KMS-11 (cell line): Measurements from ENCODE around the gene COX18.
A peak's percentile ranks its signal among the peaks of the same experiment; 100 is the strongest.

Experiments
- H2AFZ ChIP-seq: fragments of 200-600 bp; sonication (generic); 2 replicates; pipeline ENCODE4 v1.6.1; 2016; ENCODE audit warnings: antibody characterized with exemption, mixed run types, low read depth
- H3K27ac ChIP-seq: fragments of 200-600 bp; sonication (generic); 2 replicates; pipeline ENCODE4 v1.6.1; 2016; ENCODE audit warnings: mild to moderate bottlenecking, mixed run types
- H3K27me3 ChIP-seq: fragments of 200-600 bp; sonication (generic); 2 replicates; pipeline ENCODE4 v1.6.1; 2017; ENCODE audit warnings: mild to moderate bottlenecking, low read depth, mixed run types, moderate library complexity; ENCODE audit not compliant: insufficient read depth
- H3K36me3 ChIP-seq: fragments of 200-600 bp; sonication (generic); 2 replicates; pipeline ENCODE4 v1.6.1; 2017; ENCODE audit warnings: mild to moderate bottlenecking, mixed run types; ENCODE audit not compliant: insufficient read depth
- H3K4me1 ChIP-seq: fragments of 200-600 bp; sonication (generic); 2 replicates; pipeline ENCODE4 v1.6.1; 2016; ENCODE audit warnings: mild to moderate bottlenecking, low read depth, mixed run types; ENCODE audit not compliant: poor library complexity, severe bottlenecking
- H3K4me2 ChIP-seq: fragments of 200-600 bp; sonication (generic); 2 replicates; pipeline ENCODE4 v1.7.0; 2016; ENCODE audit warnings: mild to moderate bottlenecking, mixed run types
- H3K4me3 ChIP-seq: fragments of 200-600 bp; sonication (generic); IDR thresholded peaks from 2 replicates; pipeline ENCODE4 v1.6.1; 2017; ENCODE audit warnings: low read depth, low read length, mixed read lengths; ENCODE audit not compliant: insufficient read depth
- H3K79me2 ChIP-seq: fragments of 200-600 bp; sonication (generic); 2 replicates; pipeline ENCODE4 v1.6.1; 2016; ENCODE audit warnings: low read depth, mixed run types; ENCODE audit not compliant: insufficient read depth
- H3K9ac ChIP-seq: fragments of 200-600 bp; sonication (generic); 2 replicates; pipeline ENCODE4 v1.6.1; 2016; ENCODE audit warnings: mild to moderate bottlenecking, mixed run types
- H4K20me1 ChIP-seq: fragments of 200-600 bp; sonication (generic); 2 replicates; pipeline ENCODE4 v1.6.1; 2016; ENCODE audit warnings: mild to moderate bottlenecking, mixed run types; ENCODE audit not compliant: insufficient read depth
- CTCF ChIP-seq: fragments of 200-600 bp; sonication (generic); conservative IDR thresholded peaks from 2 replicates; pipeline ENCODE4 v1.6.1; 2017; ENCODE audit warnings: low read depth, mild to moderate bottlenecking, antibody characterized with exemption, low read length, moderate library complexity, mixed read lengths

COX18 gene

GRCh38 chr4:73069338-73070073, at the start of gene COX18:
Gene COX18, minus strand, starts transcription at chr4:73069716. Its CDS starts 67 bp downstream, at chr4:73069649.
- peak within 1 kb of the TSS; percentile 59 for H2AFZ ChIP-seq
- H3K36me3 ChIP-seq, result no peaks in the 10 kb centered on the region
- peak within 1 kb of the TSS; percentile 98 for H3K4me2 ChIP-seq
- H3K9ac ChIP-seq, result peak within 1 kb of the TSS; percentile 96
- peak within 1 kb of the TSS; percentile 98 for H3K27ac ChIP-seq
- no peaks in the 10 kb centered on the region for H4K20me1 ChIP-seq
- no peaks in the 10 kb centered on the region; the same call in 1 of the 2 replicates for H3K79me2 ChIP-seq
- H3K27me3 ChIP-seq, result no peaks in the 10 kb centered on the region
- peak within 1 kb of the TSS; percentile 92 for H3K4me3 ChIP-seq
- H3K4me1 ChIP-seq, result peaks cover 72% of the 10 kb centered on the region
- no peak for TF ChIP-seq CTCF

- Histone ChIP-seq H3K4me2 (no peak overlapping the region), H3K9ac (no peak overlapping the region), H3K27me3 (no peaks in the 10 kb centered on the region), H3K27ac (no peak overlapping the region), H3K36me3 (no peaks in the 10 kb centered on the region; the same call in 1 of the 2 replicates), H4K20me1 (no peaks in the 10 kb centered on the region; the same call in 1 of the 2 replicates), H2AFZ (no peak overlapping the region), H3K4me3 (no peak overlapping the region), H3K4me1 (peaks cover 12% of the 10 kb centered on the region), H3K79me2 (no peaks in the 10 kb centered on the region)
- TF ChIP-seq CTCF, result no peak
These were observed 40.0 kb upstream of the COX18 start for GRCh38 chr4:73109493-73109892.

GRCh38 chr4:73104695-73105094, 35.2 kb upstream of the COX18 start:
- Histone ChIP-seq H3K27ac (peak overlapping the region; percentile 10; the same call in 1 of the 2 replicates), H3K4me1 (peaks cover 18% of the 10 kb centered on the region), H3K27me3 (no peaks in the 10 kb centered on the region), H4K20me1 (no peaks in the 10 kb centered on the region; the same call in 1 of the 2 replicates), H3K79me2 (no peaks in the 10 kb centered on the region), H2AFZ (no peak overlapping the region), H3K4me3 (no peak overlapping the region), H3K4me2 (0 out of 2 replicates have a peak overlapping the region, but pooled peaks have one; percentile 13), H3K9ac (no peak overlapping the region), H3K36me3 (no peaks in the 10 kb centered on the region)
- no peak for TF ChIP-seq CTCF

GRCh38 chr4:73103799-73104503, 34.4 kb upstream of the COX18 start:
- Histone ChIP-seq H4K20me1 (no peaks in the 10 kb centered on the region; the same call in 1 of the 2 replicates), H3K9ac (no peak overlapping the region), H3K4me1 (peaks cover 18% of the 10 kb centered on the region), H3K27ac (peak overlapping the region; percentile 10; the same call in 1 of the 2 replicates), H3K79me2 (no peaks in the 10 kb centered on the region), H3K4me3 (no peak overlapping the region), H3K36me3 (no peaks in the 10 kb centered on the region), H3K4me2 (0 out of 2 replicates have a peak overlapping the region, but pooled peaks have one; percentile 13), H2AFZ (no peak overlapping the region), H3K27me3 (no peaks in the 10 kb centered on the region)
- TF ChIP-seq CTCF, result no peak
